ENCODE results near the gene CBR1.

GRCh38 chr21:36059823-36060158 is 10.0 kb upstream of the CBR1 start:
- TF ChIP-seq, protein P1, sequence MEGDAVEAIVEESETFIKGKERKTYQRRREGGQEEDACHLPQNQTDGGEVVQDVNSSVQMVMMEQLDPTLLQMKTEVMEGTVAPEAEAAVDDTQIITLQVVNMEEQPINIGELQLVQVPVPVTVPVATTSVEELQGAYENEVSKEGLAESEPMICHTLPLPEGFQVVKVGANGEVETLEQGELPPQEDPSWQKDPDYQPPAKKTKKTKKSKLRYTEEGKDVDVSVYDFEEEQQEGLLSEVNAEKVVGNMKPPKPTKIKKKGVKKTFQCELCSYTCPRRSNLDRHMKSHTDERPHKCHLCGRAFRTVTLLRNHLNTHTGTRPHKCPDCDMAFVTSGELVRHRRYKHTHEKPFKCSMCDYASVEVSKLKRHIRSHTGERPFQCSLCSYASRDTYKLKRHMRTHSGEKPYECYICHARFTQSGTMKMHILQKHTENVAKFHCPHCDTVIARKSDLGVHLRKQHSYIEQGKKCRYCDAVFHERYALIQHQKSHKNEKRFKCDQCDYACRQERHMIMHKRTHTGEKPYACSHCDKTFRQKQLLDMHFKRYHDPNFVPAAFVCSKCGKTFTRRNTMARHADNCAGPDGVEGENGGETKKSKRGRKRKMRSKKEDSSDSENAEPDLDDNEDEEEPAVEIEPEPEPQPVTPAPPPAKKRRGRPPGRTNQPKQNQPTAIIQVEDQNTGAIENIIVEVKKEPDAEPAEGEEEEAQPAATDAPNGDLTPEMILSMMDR (IDR thresholded peaks at IDR 0.05), result no peak
- TF ChIP-seq POLR2A (IDR thresholded peaks at IDR 0.05) (no peak), EP300 (IDR thresholded peaks at IDR 0.05) (no peak)
